ENCODE results near the gene LRRC8D. TPM values are rescaled to one million over a fixed set of nuclear protein-coding genes. Genes with fewer than 3 reads are reported as not detected.

LRRC8D gene
- total RNA-seq, 8 experiments from 2014 or later: 13.2 to 69.1 (median 51.0) TPM

- Histone ChIP-seq H3K27ac (no peak overlapping the region), H3K4me1 (replicated peaks in 1 of 2) (peaks cover 23 to 40% of the 10 kb centered on the region in 2 donors), H3K4me3 (no peak overlapping the region)
- in situ Hi-C loops (cut with MboI; ENCODE audit: low pct_unique_long_range_greater_than_20kb in 2 of 9, low sequenced_read_pairs in 9 of 9, unreplicated experiment in 9 of 9): no loop called here
- peak in 3 of 8 experiments; percentile 5 to 29 (median 20) for ATAC-seq (replicated peaks in 6 of 8)
- 70 to 100% (median 93%) methylated on average over 2 to 6 of the region's 6 CpGs; no CpG with 5 or more reads in 1 of the 10 experiments for WGBS, 10 experiments
Measured at GRCh38 chr1:89941110-89941766, 120.4 kb downstream of the LRRC8D start.

- H3K27ac ChIP-seq: no peak overlapping the region
- peak in 1 of 8 experiments; percentile 37 for ATAC-seq (replicated peaks in 6 of 8)
- 43 to 100% (median 100%) methylated on average over 1 to 2 of the region's 2 CpGs; no CpG with 5 or more reads in 4 of the 10 experiments for WGBS, 10 experiments
- peaks cover 23 to 40% of the 10 kb centered on the region in 2 donors for H3K4me1 ChIP-seq (replicated peaks in 1 of 2)
- no peak overlapping the region for H3K4me3 ChIP-seq
- in situ Hi-C loops (cut with MboI; ENCODE audit: low pct_unique_long_range_greater_than_20kb in 2 of 9, low sequenced_read_pairs in 9 of 9, unreplicated experiment in 9 of 9): no loop called here
Measured at GRCh38 chr1:89942014-89942413, 121.2 kb downstream of the LRRC8D start.

- no peak overlapping the region for H3K27ac ChIP-seq
- 52 to 100% (median 88%) methylated on average over 1 to 8 of the region's 8 CpGs for WGBS, 10 experiments
Measured at GRCh38 chr1:89942825-89943658, 122.2 kb downstream of the LRRC8D start.

GRCh38 chr1:89943846-89944781 is 123.3 kb downstream of the LRRC8D start:
- no peak for ATAC-seq (replicated peaks in 6 of 8)
- 44 to 92% (median 76%) methylated on average over 1 to 5 of the region's 5 CpGs for WGBS, 10 experiments
- in situ Hi-C loops (cut with MboI; ENCODE audit: low pct_unique_long_range_greater_than_20kb in 2 of 9, low sequenced_read_pairs in 9 of 9, unreplicated experiment in 9 of 9): no loop called here
- Histone ChIP-seq H3K4me1 (replicated peaks in 1 of 2) (peaks cover 15 to 27% of the 10 kb centered on the region in 2 donors), H3K4me3 (no peak overlapping the region), H3K27ac (no peak overlapping the region)

More at GRCh38 chr1:89942825-89943658, 122.2 kb downstream of the LRRC8D start:
- in situ Hi-C loops (cut with MboI; ENCODE audit: low pct_unique_long_range_greater_than_20kb in 2 of 9, low sequenced_read_pairs in 9 of 9, unreplicated experiment in 9 of 9): no loop called here
- Histone ChIP-seq H3K4me1 (replicated peaks in 1 of 2) (peaks cover 23 to 38% of the 10 kb centered on the region in 2 donors), H3K4me3 (no peak overlapping the region)
- peak in 3 of 8 experiments; percentile 60 to 86 (median 61) for ATAC-seq (replicated peaks in 6 of 8)

- peaks cover 7 to 10% of the 10 kb centered on the region in 2 donors for H3K4me1 ChIP-seq (replicated peaks in 1 of 2)
- no peak overlapping the region for H3K4me3 ChIP-seq
- no peak for ATAC-seq (replicated peaks in 6 of 8)
- 33 to 100% (median 91%) methylated on average over 1 to 5 of the region's 5 CpGs for WGBS, 10 experiments
- no peak overlapping the region for H3K27ac ChIP-seq
- in situ Hi-C loops (cut with MboI; ENCODE audit: low pct_unique_long_range_greater_than_20kb in 2 of 9, low sequenced_read_pairs in 9 of 9, unreplicated experiment in 9 of 9): no loop called here
Measured at GRCh38 chr1:89945852-89946476, 125.1 kb downstream of the LRRC8D start.

GRCh38 chr1:89946532-89946931 is 125.7 kb downstream of the LRRC8D start:
- Histone ChIP-seq H3K27ac (no peak overlapping the region), H3K4me3 (no peak overlapping the region), H3K4me1 (replicated peaks in 1 of 2) (peaks cover 5% of the 10 kb centered on the region in 2 donors)
- in situ Hi-C loops (cut with MboI; ENCODE audit: low pct_unique_long_range_greater_than_20kb in 2 of 9, low sequenced_read_pairs in 9 of 9, unreplicated experiment in 9 of 9): no loop called here
- WGBS, 10 experiments: 13 to 20% (median 15%) methylated on average over 1 of the region's 1 CpG; no CpG with 5 or more reads in 4 of the 10 experiments
- ATAC-seq (replicated peaks in 6 of 8): no peak

GRCh38 chr1:89948722-89949345 is 128.0 kb downstream of the LRRC8D start:
- Histone ChIP-seq H3K4me3 (no peak overlapping the region), H3K4me1 (replicated peaks in 1 of 2) (peaks cover 0 to 4% of the 10 kb centered on the region in 2 donors), H3K27ac (no peak overlapping the region)
- 30 to 100% (median 87%) methylated on average over 2 to 6 of the region's 6 CpGs; no CpG with 5 or more reads in 3 of the 10 experiments for WGBS, 10 experiments
- ATAC-seq (replicated peaks in 6 of 8): no peak
- in situ Hi-C loops (cut with MboI; ENCODE audit: low pct_unique_long_range_greater_than_20kb in 2 of 9, low sequenced_read_pairs in 9 of 9, unreplicated experiment in 9 of 9): no loop called here

- WGBS, 10 experiments: 0 to 20% (median 0%) methylated on average over 1 of the region's 1 CpG; no CpG with 5 or more reads in 2 of the 10 experiments
- no peak overlapping the region for H3K27ac ChIP-seq
- H3K4me3 ChIP-seq: no peak overlapping the region
- no peaks in the 10 kb centered on the region for H3K4me1 ChIP-seq (replicated peaks in 1 of 2)
- in situ Hi-C loops (cut with MboI; ENCODE audit: low pct_unique_long_range_greater_than_20kb in 2 of 9, low sequenced_read_pairs in 9 of 9, unreplicated experiment in 9 of 9): no loop called here
- ATAC-seq (replicated peaks in 6 of 8): no peak
Measured at GRCh38 chr1:89949991-89950624, 129.3 kb downstream of the LRRC8D start.

- Histone ChIP-seq H3K4me1 (replicated peaks in 1 of 2) (no peaks in the 10 kb centered on the region), H3K4me3 (no peak overlapping the region), H3K27ac (no peak overlapping the region)
- 80 to 100% (median 92%) methylated on average over 1 to 2 of the region's 2 CpGs; no CpG with 5 or more reads in 1 of the 10 experiments for WGBS, 10 experiments
- in situ Hi-C loops (cut with MboI; ENCODE audit: low pct_unique_long_range_greater_than_20kb in 2 of 9, low sequenced_read_pairs in 9 of 9, unreplicated experiment in 9 of 9): no loop called here
- ATAC-seq (replicated peaks in 6 of 8): no peak
Measured at GRCh38 chr1:89950703-89951102, 129.9 kb downstream of the LRRC8D start.

GRCh38 chr1:89951766-89952604 is 131.2 kb downstream of the LRRC8D start:
- Histone ChIP-seq H3K4me1 (replicated peaks in 1 of 2) (no peaks in the 10 kb centered on the region), H3K4me3 (no peak overlapping the region), H3K27ac (no peak overlapping the region)
- ATAC-seq (replicated peaks in 6 of 8): no peak
- WGBS, 10 experiments: 45 to 93% (median 89%) methylated on average over 2 to 5 of the region's 5 CpGs
- in situ Hi-C loops (cut with MboI; ENCODE audit: low pct_unique_long_range_greater_than_20kb in 2 of 9, low sequenced_read_pairs in 9 of 9, unreplicated experiment in 9 of 9): no loop called here

GRCh38 chr1:89952605-89953130 is 131.8 kb downstream of the LRRC8D start:
- no peak overlapping the region for H3K4me3 ChIP-seq
- no peak overlapping the region for H3K27ac ChIP-seq
- no peaks in the 10 kb centered on the region for H3K4me1 ChIP-seq (replicated peaks in 1 of 2)
- in situ Hi-C loops (cut with MboI; ENCODE audit: low pct_unique_long_range_greater_than_20kb in 2 of 9, low sequenced_read_pairs in 9 of 9, unreplicated experiment in 9 of 9): no loop called here
- WGBS, 10 experiments: 88 to 100% (median 96%) methylated on average over 1 to 2 of the region's 2 CpGs; no CpG with 5 or more reads in 3 of the 10 experiments
- ATAC-seq (replicated peaks in 6 of 8): no peak
